Calu3 (cell line): ENCODE results near the gene TCHH. TPM values are rescaled to one million over a fixed set of nuclear protein-coding genes. Genes with fewer than 3 reads are reported as not detected.
A peak's percentile ranks its signal among the peaks of the same experiment; 100 is the strongest.

Source experiments
- Bru-seq: library from RNA; stranded (reverse); fragments of 400-500 nt; gene quantifications from one replicate; lab custom pipeline; 2021; lab: Mats Ljungman, UMichigan
- BruChase-seq, 2 experiments: library from RNA; stranded (reverse); fragments of 400-500 nt; gene quantifications; one replicate each; lab custom pipeline; 2021; lab: Mats Ljungman, UMichigan
- BruUV-seq: library from RNA; stranded (reverse); fragments of 400-500 nt; replicated peaks from 2 replicates; lab custom pipeline; 2021; lab: Mats Ljungman, UMichigan
- CTCF ChIA-PET: fragments of 300-600 bp; sonication (Branson Sonifier 250); formaldehyde crosslinking; loops from one replicate; lab custom pipeline; 2022; ENCODE audit warnings: antibody characterized with exemption; lab: Charles Lee
- DNase-seq: peaks from one replicate; pipeline ENCODE4 v3.0.0; 2022
- H3K27ac Mint-ChIP-seq: one replicate; pipeline ENCODE4 v1.8.0; 2022; ENCODE audit warnings: mixed read lengths; ENCODE audit not compliant: unreplicated experiment
- H3K27me3 Mint-ChIP-seq: one replicate; pipeline ENCODE4 v1.8.0; 2022; ENCODE audit warnings: mixed read lengths; ENCODE audit not compliant: unreplicated experiment
- H3K36me3 Mint-ChIP-seq: one replicate; pipeline ENCODE4 v1.8.0; 2022; ENCODE audit warnings: mild to moderate bottlenecking, moderate library complexity, mixed read lengths; ENCODE audit not compliant: insufficient read depth, unreplicated experiment
- H3K4me1 Mint-ChIP-seq: one replicate; pipeline ENCODE4 v1.8.0; 2022; ENCODE audit warnings: mild to moderate bottlenecking, low read depth, mixed read lengths; ENCODE audit not compliant: unreplicated experiment
- H3K4me3 Mint-ChIP-seq: one replicate; pipeline ENCODE4 v1.8.0; 2022; ENCODE audit warnings: mild to moderate bottlenecking, low read depth, moderate library complexity, mixed read lengths; ENCODE audit not compliant: unreplicated experiment
- H3K9me3 Mint-ChIP-seq: one replicate; pipeline ENCODE4 v1.8.0; 2022; ENCODE audit warnings: low read depth, mixed read lengths; ENCODE audit not compliant: unreplicated experiment
- intact Hi-C: fragments of 100-400 bp; cut with micrococcal nuclease; formaldehyde crosslinking; loops from one replicate; pipeline ENCODE4 v1.10.0; 2022; ENCODE audit not compliant: unreplicated experiment
- long read RNA-seq: library from polyadenylated mRNA; stranded (forward); transcript quantifications from one replicate; pipeline ENCODE4 v2.0.0, GENCODE V29; 2022
- total RNA-seq: library from RNA; stranded (reverse); gene quantifications from 2 replicates; pipeline ENCODE4 v1.2.3, GENCODE V29; 2022
- TF ChIP-seq, protein P1 (sequence below): fragments of 200-600 bp; IDR thresholded peaks from one replicate; pipeline ENCODE4 v1.8.0; 2022; ENCODE audit warnings: antibody characterized with exemption; ENCODE audit not compliant: unreplicated experiment

Gene TCHH, protein sequence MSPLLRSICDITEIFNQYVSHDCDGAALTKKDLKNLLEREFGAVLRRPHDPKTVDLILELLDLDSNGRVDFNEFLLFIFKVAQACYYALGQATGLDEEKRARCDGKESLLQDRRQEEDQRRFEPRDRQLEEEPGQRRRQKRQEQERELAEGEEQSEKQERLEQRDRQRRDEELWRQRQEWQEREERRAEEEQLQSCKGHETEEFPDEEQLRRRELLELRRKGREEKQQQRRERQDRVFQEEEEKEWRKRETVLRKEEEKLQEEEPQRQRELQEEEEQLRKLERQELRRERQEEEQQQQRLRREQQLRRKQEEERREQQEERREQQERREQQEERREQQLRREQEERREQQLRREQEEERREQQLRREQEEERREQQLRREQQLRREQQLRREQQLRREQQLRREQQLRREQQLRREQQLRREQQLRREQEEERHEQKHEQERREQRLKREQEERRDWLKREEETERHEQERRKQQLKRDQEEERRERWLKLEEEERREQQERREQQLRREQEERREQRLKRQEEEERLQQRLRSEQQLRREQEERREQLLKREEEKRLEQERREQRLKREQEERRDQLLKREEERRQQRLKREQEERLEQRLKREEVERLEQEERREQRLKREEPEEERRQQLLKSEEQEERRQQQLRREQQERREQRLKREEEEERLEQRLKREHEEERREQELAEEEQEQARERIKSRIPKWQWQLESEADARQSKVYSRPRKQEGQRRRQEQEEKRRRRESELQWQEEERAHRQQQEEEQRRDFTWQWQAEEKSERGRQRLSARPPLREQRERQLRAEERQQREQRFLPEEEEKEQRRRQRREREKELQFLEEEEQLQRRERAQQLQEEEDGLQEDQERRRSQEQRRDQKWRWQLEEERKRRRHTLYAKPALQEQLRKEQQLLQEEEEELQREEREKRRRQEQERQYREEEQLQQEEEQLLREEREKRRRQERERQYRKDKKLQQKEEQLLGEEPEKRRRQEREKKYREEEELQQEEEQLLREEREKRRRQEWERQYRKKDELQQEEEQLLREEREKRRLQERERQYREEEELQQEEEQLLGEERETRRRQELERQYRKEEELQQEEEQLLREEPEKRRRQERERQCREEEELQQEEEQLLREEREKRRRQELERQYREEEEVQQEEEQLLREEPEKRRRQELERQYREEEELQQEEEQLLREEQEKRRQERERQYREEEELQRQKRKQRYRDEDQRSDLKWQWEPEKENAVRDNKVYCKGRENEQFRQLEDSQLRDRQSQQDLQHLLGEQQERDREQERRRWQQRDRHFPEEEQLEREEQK (N-terminal part only)
- total RNA-seq (0.07 TPM in 1 of 2 replicates, not detected in the other), Bru-seq, nascent RNA (percentile 8 among the genes with signal in this experiment), BruChase-seq, experiment 1, labeled RNA remaining after a 6-hour chase (percentile 11 among the genes with signal in this experiment), BruChase-seq, experiment 2, labeled RNA remaining after a 2-hour chase (percentile 8 among the genes with signal in this experiment)
- long read RNA-seq: 0 reads

DNA sequence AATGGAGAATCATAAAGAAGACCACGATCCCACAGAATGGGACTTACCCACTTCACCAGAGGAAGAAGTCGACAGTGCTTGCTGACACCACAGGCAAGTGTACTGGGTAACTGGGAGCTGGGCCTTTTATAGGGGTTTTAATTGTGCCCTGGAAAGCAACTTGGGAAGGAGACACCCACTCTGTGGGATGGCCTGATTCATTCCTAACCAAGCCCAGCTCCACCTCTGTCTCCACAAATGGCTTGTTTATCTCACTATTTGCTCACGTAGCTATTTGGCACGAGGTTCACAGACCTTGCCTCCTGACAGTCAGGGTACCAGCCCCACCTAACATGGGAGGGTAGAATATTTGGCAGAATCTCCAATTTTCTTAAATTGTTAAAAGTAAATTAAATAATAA is at the start of gene TCHH:
Gene TCHH (minus strand): TSS at position 101 of the 400 bp plus-strand sequence. CDS start 1,364 bp downstream, outside the sequence.
- Mint-ChIP-seq H3K27ac (no peak within 1 kb of the TSS), H3K36me3 (no peaks in the 10 kb centered on the region), H3K27me3 (peaks cover 53% of the 10 kb centered on the region), H3K9me3 (no peaks in the 10 kb centered on the region), H3K4me3 (no peak within 1 kb of the TSS), H3K4me1 (no peaks in the 10 kb centered on the region)
- DNase-seq: no peak
- intact Hi-C loops: no loop called here
- BruUV-seq: no TSS peak
- CTCF ChIA-PET: no interaction called here
- TF ChIP-seq, protein P1, sequence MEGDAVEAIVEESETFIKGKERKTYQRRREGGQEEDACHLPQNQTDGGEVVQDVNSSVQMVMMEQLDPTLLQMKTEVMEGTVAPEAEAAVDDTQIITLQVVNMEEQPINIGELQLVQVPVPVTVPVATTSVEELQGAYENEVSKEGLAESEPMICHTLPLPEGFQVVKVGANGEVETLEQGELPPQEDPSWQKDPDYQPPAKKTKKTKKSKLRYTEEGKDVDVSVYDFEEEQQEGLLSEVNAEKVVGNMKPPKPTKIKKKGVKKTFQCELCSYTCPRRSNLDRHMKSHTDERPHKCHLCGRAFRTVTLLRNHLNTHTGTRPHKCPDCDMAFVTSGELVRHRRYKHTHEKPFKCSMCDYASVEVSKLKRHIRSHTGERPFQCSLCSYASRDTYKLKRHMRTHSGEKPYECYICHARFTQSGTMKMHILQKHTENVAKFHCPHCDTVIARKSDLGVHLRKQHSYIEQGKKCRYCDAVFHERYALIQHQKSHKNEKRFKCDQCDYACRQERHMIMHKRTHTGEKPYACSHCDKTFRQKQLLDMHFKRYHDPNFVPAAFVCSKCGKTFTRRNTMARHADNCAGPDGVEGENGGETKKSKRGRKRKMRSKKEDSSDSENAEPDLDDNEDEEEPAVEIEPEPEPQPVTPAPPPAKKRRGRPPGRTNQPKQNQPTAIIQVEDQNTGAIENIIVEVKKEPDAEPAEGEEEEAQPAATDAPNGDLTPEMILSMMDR: no peak

DNA sequence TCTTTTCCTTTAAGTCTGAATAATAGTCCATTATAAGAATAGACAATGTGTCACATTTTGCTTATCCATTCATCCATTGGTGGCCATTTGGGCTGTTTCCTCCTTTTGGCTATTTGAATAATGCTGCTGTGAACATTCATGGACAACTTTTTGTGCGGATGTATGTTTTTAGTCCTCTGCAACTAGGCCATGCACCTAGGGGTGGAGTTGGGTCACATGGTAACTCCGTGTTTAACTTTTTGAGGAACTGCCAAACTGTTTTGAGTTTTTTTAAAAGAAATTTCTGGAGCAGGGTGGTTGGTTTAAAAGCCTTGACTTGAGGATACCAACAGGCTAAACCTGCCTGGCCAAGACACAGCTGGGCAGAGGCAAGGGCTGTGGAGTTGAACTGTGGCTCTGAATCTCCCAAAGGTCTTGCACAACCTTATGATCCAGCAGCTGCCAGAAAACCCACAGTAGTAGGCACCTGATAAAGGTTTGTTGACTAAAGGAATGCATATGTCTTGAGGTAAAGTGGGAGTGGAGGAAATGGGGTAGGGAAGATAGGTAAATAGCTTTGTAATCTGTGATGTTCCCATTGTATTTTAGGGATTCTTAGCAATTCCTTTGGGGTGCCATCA is 49.4 kb upstream of the TCHH start:
- TF ChIP-seq, protein P1: no peak
- H3K36me3 Mint-ChIP-seq: no peaks in the 10 kb centered on the region
- H3K27ac Mint-ChIP-seq: no peak overlapping the region
- BruUV-seq: no TSS peak
- H3K4me3 Mint-ChIP-seq: no peak overlapping the region
- H3K27me3 Mint-ChIP-seq: peaks cover 29% of the 10 kb centered on the region
- peak; percentile 15 for DNase-seq
- intact Hi-C loops: no loop called here
- H3K4me1 Mint-ChIP-seq: peaks cover 34% of the 10 kb centered on the region
- no peaks in the 10 kb centered on the region for H3K9me3 Mint-ChIP-seq
- CTCF ChIA-PET: interaction anchor here (1.1 kb wide), 1 partner anchor 15 kb away, joined by 3 read pairs; no protein-coding TSS in a partner anchor

DNA sequence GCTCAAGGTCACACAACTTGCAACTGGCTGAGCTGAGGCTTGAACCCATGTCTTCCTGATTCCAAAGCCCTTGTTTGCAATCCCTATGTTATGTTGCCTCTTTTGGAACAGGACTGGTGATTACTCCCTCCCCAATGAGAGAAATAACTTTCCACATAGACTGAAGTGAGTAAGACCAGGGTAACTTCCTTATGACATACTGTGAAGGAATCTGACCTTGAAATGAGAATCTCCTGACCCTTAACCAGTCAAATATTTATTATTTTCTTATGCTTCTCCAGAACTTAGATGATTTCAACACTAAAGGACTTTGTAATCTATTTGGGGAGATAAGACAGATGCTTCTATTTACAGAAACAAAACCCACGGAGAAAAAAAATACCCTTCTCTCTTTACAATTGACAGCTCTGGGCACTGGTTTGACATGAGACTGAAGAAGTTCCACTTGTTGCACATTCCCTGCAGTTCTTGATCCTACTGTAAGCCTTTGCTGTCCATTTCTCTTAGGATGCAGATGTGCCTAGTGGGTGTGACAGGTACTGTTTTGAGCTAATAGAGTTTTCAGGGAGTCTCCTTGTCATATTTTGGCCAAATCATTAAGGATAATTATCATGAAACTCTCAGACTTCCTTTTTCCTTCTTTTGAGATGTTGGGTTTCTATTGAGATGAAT is 47.7 kb upstream of the TCHH start:
- H3K9me3 Mint-ChIP-seq: no peaks in the 10 kb centered on the region
- no peaks in the 10 kb centered on the region for H3K36me3 Mint-ChIP-seq
- CTCF ChIA-PET: interaction anchor here (0.8 to 1.1 kb wide), 2 partner anchors 12 to 19 kb away, joined by 3 read pairs; no protein-coding TSS in a partner anchor
- H3K4me1 Mint-ChIP-seq: peaks cover 25% of the 10 kb centered on the region
- intact Hi-C loops: no loop called here
- DNase-seq: no peak
- H3K27ac Mint-ChIP-seq: no peak overlapping the region
- no peak overlapping the region for H3K4me3 Mint-ChIP-seq
- no TSS peak for BruUV-seq
- peaks cover 29% of the 10 kb centered on the region for H3K27me3 Mint-ChIP-seq
- TF ChIP-seq, protein P1: no peak
